Liver (tissue), 9 donors: ENCODE measurements around the gene KCNQ5. TPM values are rescaled to one million over a fixed set of nuclear protein-coding genes. Genes with fewer than 3 reads are reported as not detected.

ENCODE experiments used
- DNase-seq: peaks from one replicate; pipeline ENCODE4 v3.0.0-alpha.2; 2017; ENCODE audit warnings: low spot score
- H3K27ac ChIP-seq, 2 donors: one replicate each; pipeline ENCODE4 v1.7.0; 2013; ENCODE audit warnings: inconsistent platforms in 2 of 2, low read length in 2 of 2, control low read depth in 1 of 2, low read depth in 1 of 2, mild to moderate bottlenecking in 1 of 2
- H3K27me3 ChIP-seq, 4 donors: one replicate each; pipeline versions ENCODE4 v1.6.1 to v1.7.0; 2013; ENCODE audit warnings: low read length in 3 of 4, inconsistent platforms in 1 of 4, mild to moderate bottlenecking in 1 of 4, moderate library complexity in 1 of 4; ENCODE audit not compliant: control insufficient read depth in 4 of 4, insufficient read depth in 4 of 4
- H3K36me3 ChIP-seq, 4 donors: one replicate each; pipeline versions ENCODE4 v1.6.1 to v1.7.0; 2013; ENCODE audit warnings: low read length in 3 of 4, mild to moderate bottlenecking in 3 of 4, low read depth in 1 of 4, moderate library complexity in 1 of 4; ENCODE audit not compliant: control insufficient read depth in 4 of 4, insufficient read depth in 3 of 4
- H3K4me1 ChIP-seq, 4 donors: one replicate each; pipeline versions ENCODE4 v1.6.1 to v1.7.0; 2013; ENCODE audit warnings: low read length in 3 of 4, mild to moderate bottlenecking in 3 of 4, moderate library complexity in 1 of 4; ENCODE audit not compliant: control insufficient read depth in 4 of 4, insufficient read depth in 4 of 4
- H3K4me3 ChIP-seq, 3 donors: one replicate each; pipeline versions ENCODE4 v1.6.1 to v1.7.0; 2013; ENCODE audit warnings: low read length in 3 of 3, control low read depth in 1 of 3, low read depth in 1 of 3, mild to moderate bottlenecking in 1 of 3
- H3K9ac ChIP-seq, 2 donors: one replicate each; pipeline ENCODE4 v1.7.0; 2013; ENCODE audit warnings: low read length in 2 of 2, mild to moderate bottlenecking in 2 of 2, moderate library complexity in 2 of 2, control low read depth in 1 of 2, low read depth in 1 of 2
- H3K9me3 ChIP-seq, 4 donors: one replicate each; pipeline versions ENCODE4 v1.6.1 to v1.7.0; 2013; ENCODE audit warnings: low read length in 3 of 4; ENCODE audit not compliant: control insufficient read depth in 4 of 4
- FOXA1 ChIP-seq: IDR thresholded peaks from 2 replicates; pipeline ENCODE4 v1.6.1; 2016; ENCODE audit warnings: antibody characterized with exemption
- GABPA ChIP-seq, 2 donors: IDR thresholded peaks in 1 of 2; conservative IDR thresholded peaks in 1 of 2; 2 replicates each; pipeline ENCODE4 v1.6.1; 2016; ENCODE audit warnings: antibody characterized with exemption in 2 of 2, mild to moderate bottlenecking in 1 of 2, moderate library complexity in 1 of 2
- RAD21 ChIP-seq, 2 donors: IDR thresholded peaks; 2 replicates each; pipeline ENCODE4 v1.6.1; 2016; ENCODE audit warnings: antibody characterized with exemption in 2 of 2, mild to moderate bottlenecking in 2 of 2
- RXRA ChIP-seq, 2 donors: IDR thresholded peaks; 2 replicates each; pipeline ENCODE4 v1.6.1; 2017 to 2018; ENCODE audit warnings: antibody characterized with exemption in 2 of 2, mild to moderate bottlenecking in 1 of 2
- TAF1 ChIP-seq: conservative IDR thresholded peaks from 2 replicates; pipeline ENCODE4 v1.6.1; 2016; ENCODE audit warnings: antibody characterized with exemption, mild to moderate bottlenecking
- WGBS: extraction: QIAGEN DNeasy Blood & Tissue Kit; methylation state at CpG from one replicate; pipeline ENCODE4 v1.1.7; 2013; 5-methylcytosine and 5-hydroxymethylcytosine counted together
- polyA plus RNA-seq, 2 donors: library from polyadenylated mRNA; stranded (reverse) in 1 of 2; unstranded in 1 of 2; fragments of 200-250 nt in 1 of 2; fragments of >200 nt in 1 of 2; fragmentation: Nextera tagmentation in 1 of 2; extraction: Ambion mirVana in 1 of 2; gene quantifications; one replicate each; pipeline versions ENCODE4 v1.2.1 to v1.2.3, GENCODE V29; 2013 to 2015
- total RNA-seq, 2 donors: library from RNA; depleted of rRNA; stranded (reverse); fragments of >200 nt; gene quantifications; one replicate each; pipeline ENCODE4 v1.2.3, GENCODE V29; 2014
- TF ChIP-seq, protein P1 (sequence below): IDR thresholded peaks from 2 replicates; pipeline ENCODE4 v1.6.1; 2016; ENCODE audit warnings: antibody characterized with exemption, mild to moderate bottlenecking
- TF ChIP-seq, protein P2 (sequence below): IDR thresholded peaks from 2 replicates; pipeline ENCODE4 v1.6.1; 2016; ENCODE audit warnings: antibody characterized with exemption
- donor health status: healthy.
- donor health status: healthy.
- donor health status: healthy.
- donor health status: healthy.
- donor health status: healthy.

The KCNQ5 gene
- total and polyA plus RNA-seq, 4 donors = 0.02 to 1.1 (median 0.15) TPM

- Histone ChIP-seq H3K9me3 (no peaks in the 10 kb centered on the region), H3K27me3 (no peaks in the 10 kb centered on the region), H3K27ac (no peak overlapping the region), H3K36me3 (no peaks in the 10 kb centered on the region), H3K9ac (no peak overlapping the region), H3K4me1 (no peaks in the 10 kb centered on the region), H3K4me3 (no peak overlapping the region)
- no peak for TF ChIP-seq FOXA1
- TF ChIP-seq RAD21 (IDR thresholded peaks at IDR 0.05) = no peak
- TF ChIP-seq, protein P1, sequence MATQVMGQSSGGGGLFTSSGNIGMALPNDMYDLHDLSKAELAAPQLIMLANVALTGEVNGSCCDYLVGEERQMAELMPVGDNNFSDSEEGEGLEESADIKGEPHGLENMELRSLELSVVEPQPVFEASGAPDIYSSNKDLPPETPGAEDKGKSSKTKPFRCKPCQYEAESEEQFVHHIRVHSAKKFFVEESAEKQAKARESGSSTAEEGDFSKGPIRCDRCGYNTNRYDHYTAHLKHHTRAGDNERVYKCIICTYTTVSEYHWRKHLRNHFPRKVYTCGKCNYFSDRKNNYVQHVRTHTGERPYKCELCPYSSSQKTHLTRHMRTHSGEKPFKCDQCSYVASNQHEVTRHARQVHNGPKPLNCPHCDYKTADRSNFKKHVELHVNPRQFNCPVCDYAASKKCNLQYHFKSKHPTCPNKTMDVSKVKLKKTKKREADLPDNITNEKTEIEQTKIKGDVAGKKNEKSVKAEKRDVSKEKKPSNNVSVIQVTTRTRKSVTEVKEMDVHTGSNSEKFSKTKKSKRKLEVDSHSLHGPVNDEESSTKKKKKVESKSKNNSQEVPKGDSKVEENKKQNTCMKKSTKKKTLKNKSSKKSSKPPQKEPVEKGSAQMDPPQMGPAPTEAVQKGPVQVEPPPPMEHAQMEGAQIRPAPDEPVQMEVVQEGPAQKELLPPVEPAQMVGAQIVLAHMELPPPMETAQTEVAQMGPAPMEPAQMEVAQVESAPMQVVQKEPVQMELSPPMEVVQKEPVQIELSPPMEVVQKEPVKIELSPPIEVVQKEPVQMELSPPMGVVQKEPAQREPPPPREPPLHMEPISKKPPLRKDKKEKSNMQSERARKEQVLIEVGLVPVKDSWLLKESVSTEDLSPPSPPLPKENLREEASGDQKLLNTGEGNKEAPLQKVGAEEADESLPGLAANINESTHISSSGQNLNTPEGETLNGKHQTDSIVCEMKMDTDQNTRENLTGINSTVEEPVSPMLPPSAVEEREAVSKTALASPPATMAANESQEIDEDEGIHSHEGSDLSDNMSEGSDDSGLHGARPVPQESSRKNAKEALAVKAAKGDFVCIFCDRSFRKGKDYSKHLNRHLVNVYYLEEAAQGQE = no peak
- no peak for TF ChIP-seq TAF1
- TF ChIP-seq GABPA (IDR thresholded peaks at IDR 0.05 in 1 of 2, conservative IDR thresholded peaks at IDR 0.05 in 1 of 2) = no peak
- DNase-seq = no peak
- WGBS = 87% methylated on average over 7 of the region's 7 CpGs
These were observed 572.9 kb downstream of the KCNQ5 start for GRCh38 chr6:73194744-73195143.

GRCh38 chr6:73200247-73200646 lies 578.4 kb downstream of the KCNQ5 start:
- TF ChIP-seq GABPA (IDR thresholded peaks at IDR 0.05 in 1 of 2, conservative IDR thresholded peaks at IDR 0.05 in 1 of 2) = no peak
- Histone ChIP-seq H3K4me1 (no peaks in the 10 kb centered on the region), H3K9me3 (no peaks in the 10 kb centered on the region), H3K9ac (no peak overlapping the region), H3K27ac (no peak overlapping the region), H3K36me3 (no peaks in the 10 kb centered on the region), H3K4me3 (no peak overlapping the region), H3K27me3 (no peaks in the 10 kb centered on the region)
- WGBS = 83% methylated on average over 3 of the region's 3 CpGs
- no peak for DNase-seq

DNA sequence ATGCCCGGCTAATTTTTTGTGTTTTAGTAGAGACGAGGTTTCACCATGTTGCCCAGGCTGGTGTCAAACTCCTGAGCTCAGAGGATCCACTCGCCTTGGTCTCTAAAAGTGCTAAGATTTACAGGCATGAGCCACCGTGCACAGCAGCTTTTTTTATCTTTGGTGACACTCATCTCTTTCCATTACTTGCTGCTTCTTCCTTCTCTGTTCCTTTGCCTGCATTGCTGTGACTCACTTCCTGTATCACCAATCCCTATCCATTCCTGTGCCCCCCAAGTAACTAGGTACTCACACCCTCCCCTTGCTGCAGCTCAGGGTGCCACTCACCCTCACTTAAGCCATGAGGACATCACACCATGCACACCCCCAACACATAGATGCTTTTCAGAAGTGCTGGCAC lies 578.9 kb downstream of the KCNQ5 start:
- Histone ChIP-seq H3K9me3 (no peaks in the 10 kb centered on the region), H3K27me3 (no peaks in the 10 kb centered on the region), H3K4me1 (no peaks in the 10 kb centered on the region), H3K4me3 (no peak overlapping the region), H3K27ac (no peak overlapping the region), H3K9ac (no peak overlapping the region), H3K36me3 (no peaks in the 10 kb centered on the region)
- no peak for TF ChIP-seq RXRA (IDR thresholded peaks at IDR 0.05)
- TF ChIP-seq, protein P2, sequence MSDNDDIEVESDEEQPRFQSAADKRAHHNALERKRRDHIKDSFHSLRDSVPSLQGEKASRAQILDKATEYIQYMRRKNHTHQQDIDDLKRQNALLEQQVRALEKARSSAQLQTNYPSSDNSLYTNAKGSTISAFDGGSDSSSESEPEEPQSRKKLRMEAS = no peak
- TF ChIP-seq, protein P1 = no peak
- TF ChIP-seq TAF1 = no peak
- TF ChIP-seq RAD21 (IDR thresholded peaks at IDR 0.05) = no peak
- 77% methylated on average over 4 of the region's 4 CpGs for WGBS
- no peak for DNase-seq
